ENCODE results near the gene UBXN7.
"Not testable (repeated sequence)": the region's sequence is repeated elsewhere in the genome, so short reads cannot be mapped to it uniquely, and the experiment has no call there.

Gene UBXN7

GRCh38 chr3:196457470-196457869, 25.2 kb upstream of the UBXN7 start:
- not testable (repeated sequence) for FAIRE-seq; DNase-seq (ENCODE audit: insufficient read length, low spot score)
- peak; percentile 77 for TF ChIP-seq SPI1 (IDR thresholded peaks at IDR 0.05; ENCODE audit: low read depth, low read length)

DNA sequence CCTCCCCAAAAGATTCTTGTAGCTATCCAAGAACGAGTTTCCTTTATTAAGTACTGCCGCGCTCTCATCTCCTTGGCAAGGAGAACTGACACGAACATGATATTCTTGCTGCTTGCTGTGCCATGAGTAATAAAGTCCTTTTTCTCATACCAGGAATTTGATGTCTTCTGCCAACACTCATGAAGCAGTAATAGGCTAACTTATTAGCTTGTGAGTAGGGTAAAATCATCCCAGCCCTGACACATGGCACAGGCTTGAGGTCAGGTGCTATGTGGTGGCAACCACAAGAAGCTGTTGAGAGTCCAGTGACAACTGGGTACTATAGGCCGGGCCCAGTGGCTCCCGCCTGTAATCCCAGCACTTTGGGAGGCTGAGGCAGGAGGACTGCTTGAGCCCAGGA, 22.7 kb upstream of the UBXN7 start:
- no peak for TF ChIP-seq TAF1 (IDR thresholded peaks at IDR 0.05; ENCODE audit: low read depth, low read length)
- no peak for FAIRE-seq
- no peak for DNase-seq (ENCODE audit: insufficient read length, low spot score)

GRCh38 chr3:196445391-196445790, 13.2 kb upstream of the UBXN7 start:
- DNase-seq (ENCODE audit: insufficient read length, low spot score); FAIRE-seq: not testable (repeated sequence)

DNA sequence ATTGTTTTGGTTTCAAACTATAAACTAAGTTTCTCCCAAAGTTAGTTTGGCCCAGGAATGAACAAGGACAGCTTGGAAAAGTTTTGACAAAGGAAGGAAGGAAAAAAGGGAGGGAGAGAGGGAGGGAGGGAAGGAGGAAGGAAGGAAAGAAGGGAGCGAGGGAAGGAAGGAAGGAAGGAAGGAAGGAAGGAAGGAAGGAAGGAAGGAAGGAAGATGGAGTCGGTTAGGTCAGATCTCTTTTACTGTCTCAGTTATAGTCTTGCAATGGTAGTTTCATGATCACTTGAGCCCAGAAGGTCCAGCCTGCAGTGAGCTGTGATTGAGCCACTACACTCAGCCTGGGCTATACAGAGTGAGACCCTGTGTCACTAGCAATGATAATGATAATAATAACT, 12.3 kb upstream of the UBXN7 start:
- no peak for FAIRE-seq
- no peak for TF ChIP-seq POLR2A (IDR thresholded peaks at IDR 0.05; ENCODE audit: low read depth, low read length)
- no peak for TF ChIP-seq POU2F2 (IDR thresholded peaks at IDR 0.05; ENCODE audit: low read depth, low read length)
- no peak for TF ChIP-seq SPI1 (IDR thresholded peaks at IDR 0.05; ENCODE audit: low read depth, low read length)
- no peak for TF ChIP-seq TAF1 (IDR thresholded peaks at IDR 0.05; ENCODE audit: low read depth, low read length)
- no peak for TF ChIP-seq POLR2AphosphoS5 (IDR thresholded peaks at IDR 0.05; ENCODE audit: low read depth, low read length)
- TF ChIP-seq PAX5 (IDR thresholded peaks at IDR 0.05; ENCODE audit: insufficient read depth, low read length, severe bottlenecking) = no peak
- no peak for DNase-seq (ENCODE audit: insufficient read length, low spot score)

- TF ChIP-seq POLR2A (IDR thresholded peaks at IDR 0.05; ENCODE audit: low read depth, low read length) = no peak
- DNase-seq (ENCODE audit: insufficient read length, low spot score) = no peak
- FAIRE-seq = peak; percentile 51
Measured at GRCh38 chr3:196440696-196441095, 8.5 kb upstream of the UBXN7 start.

- 0 out of 2 replicates have a peak, but pooled peaks have one; percentile 21 for TF ChIP-seq SPI1 (IDR thresholded peaks at IDR 0.05; ENCODE audit: low read depth, low read length)
- TF ChIP-seq POU2F2 (IDR thresholded peaks at IDR 0.05; ENCODE audit: low read depth, low read length) = 0 out of 2 replicates have a peak, but pooled peaks have one; percentile 51
- no peak for TF ChIP-seq TAF1 (IDR thresholded peaks at IDR 0.05; ENCODE audit: low read depth, low read length)
- peak; percentile 76 for FAIRE-seq
Measured at GRCh38 chr3:196440041-196440537, 7.9 kb upstream of the UBXN7 start.

GRCh38 chr3:196431181-196432136, 768 bp downstream of the UBXN7 start:
- FAIRE-seq (peak; percentile 60), DNase-seq (ENCODE audit: insufficient read length, low spot score) (no peak)
- TF ChIP-seq POLR2AphosphoS5 (IDR thresholded peaks at IDR 0.05; ENCODE audit: low read depth, low read length) (0 out of 2 replicates have a peak, but pooled peaks have one; percentile 17), POLR2A (IDR thresholded peaks at IDR 0.05; ENCODE audit: low read depth, low read length) (peak; percentile 55; the same call in 1 of the 2 replicates), SPI1 (IDR thresholded peaks at IDR 0.05; ENCODE audit: low read depth, low read length) (peak; percentile 29; the same call in 1 of the 2 replicates), POU2F2 (IDR thresholded peaks at IDR 0.05; ENCODE audit: low read depth, low read length) (no peak), TAF1 (IDR thresholded peaks at IDR 0.05; ENCODE audit: low read depth, low read length) (peak; percentile 14; the same call in 1 of the 2 replicates), PAX5 (IDR thresholded peaks at IDR 0.05; ENCODE audit: insufficient read depth, low read length, severe bottlenecking) (no peak)

More at GRCh38 chr3:196440041-196440537, 7.9 kb upstream of the UBXN7 start:
- DNase-seq (ENCODE audit: insufficient read length, low spot score) = no peak

GRCh38 chr3:196428041-196428440, 4.2 kb downstream of the UBXN7 start:
- TF ChIP-seq PAX5 (IDR thresholded peaks at IDR 0.05; ENCODE audit: insufficient read depth, low read length, severe bottlenecking) = no peak
- no peak for TF ChIP-seq TAF1 (IDR thresholded peaks at IDR 0.05; ENCODE audit: low read depth, low read length)
- no peak for TF ChIP-seq SPI1 (IDR thresholded peaks at IDR 0.05; ENCODE audit: low read depth, low read length)
- TF ChIP-seq POLR2AphosphoS5 (IDR thresholded peaks at IDR 0.05; ENCODE audit: low read depth, low read length) = no peak
- no peak for TF ChIP-seq POU2F2 (IDR thresholded peaks at IDR 0.05; ENCODE audit: low read depth, low read length)
- TF ChIP-seq POLR2A (IDR thresholded peaks at IDR 0.05; ENCODE audit: low read depth, low read length) = no peak
- DNase-seq (ENCODE audit: insufficient read length, low spot score) (no peak), FAIRE-seq (no peak)

DNA sequence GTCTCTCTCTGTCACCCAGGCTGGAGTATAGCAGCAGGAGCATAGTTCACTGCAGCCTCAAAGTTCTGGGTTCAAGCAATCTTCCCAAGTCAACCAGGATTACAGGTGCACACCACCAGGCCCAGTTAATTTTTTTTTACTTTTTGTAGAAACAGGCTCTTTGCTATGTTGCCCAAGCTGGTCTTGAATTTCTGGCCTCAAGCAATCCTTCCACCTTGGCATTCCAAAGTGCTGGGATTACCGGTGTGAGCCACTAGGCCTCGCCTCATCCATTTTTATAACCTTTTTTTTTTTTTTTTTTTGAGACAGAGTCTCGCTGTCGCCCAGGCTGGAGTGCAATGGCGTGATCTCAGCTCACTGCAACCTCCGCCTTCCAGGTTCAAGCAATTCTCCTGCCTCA, 7.8 kb downstream of the UBXN7 start:
- not testable (repeated sequence) for DNase-seq (ENCODE audit: insufficient read length, low spot score); FAIRE-seq

- DNase-seq (ENCODE audit: insufficient read length, low spot score) (no peak), FAIRE-seq (no peak)
- TF ChIP-seq SPI1 (IDR thresholded peaks at IDR 0.05; ENCODE audit: low read depth, low read length) = no peak
- no peak for TF ChIP-seq POLR2AphosphoS5 (IDR thresholded peaks at IDR 0.05; ENCODE audit: low read depth, low read length)
- no peak for TF ChIP-seq PAX5 (IDR thresholded peaks at IDR 0.05; ENCODE audit: insufficient read depth, low read length, severe bottlenecking)
- no peak for TF ChIP-seq POLR2A (IDR thresholded peaks at IDR 0.05; ENCODE audit: low read depth, low read length)
- TF ChIP-seq TAF1 (IDR thresholded peaks at IDR 0.05; ENCODE audit: low read depth, low read length) = no peak
- no peak for TF ChIP-seq POU2F2 (IDR thresholded peaks at IDR 0.05; ENCODE audit: low read depth, low read length)
Measured at GRCh38 chr3:196423044-196423781, 9.0 kb downstream of the UBXN7 start.

GRCh38 chr3:196421668-196422067, 10.6 kb downstream of the UBXN7 start:
- not testable (repeated sequence) for DNase-seq (ENCODE audit: insufficient read length, low spot score); FAIRE-seq
